Liver (tissue), 9 donors: ENCODE data around the gene SCP2. TPM values are rescaled to one million over a fixed set of nuclear protein-coding genes. Genes with fewer than 3 reads are reported as not detected.
"Not testable (repeated sequence)": the region's sequence is repeated elsewhere in the genome, so short reads cannot be mapped to it uniquely, and the experiment has no call there.

Source experiments
- DNase-seq: peaks from one replicate; pipeline ENCODE4 v3.0.0-alpha.2; 2017; ENCODE audit warnings: low spot score
- H3K27ac ChIP-seq, 2 donors: one replicate each; pipeline ENCODE4 v1.7.0; 2013; ENCODE audit warnings: inconsistent platforms in 2 of 2, low read length in 2 of 2, control low read depth in 1 of 2, low read depth in 1 of 2, mild to moderate bottlenecking in 1 of 2
- H3K27me3 ChIP-seq, 4 donors: one replicate each; pipeline versions ENCODE4 v1.6.1 to v1.7.0; 2013; ENCODE audit warnings: low read length in 3 of 4, inconsistent platforms in 1 of 4, mild to moderate bottlenecking in 1 of 4, moderate library complexity in 1 of 4; ENCODE audit not compliant: control insufficient read depth in 4 of 4, insufficient read depth in 4 of 4
- H3K36me3 ChIP-seq, 4 donors: one replicate each; pipeline versions ENCODE4 v1.6.1 to v1.7.0; 2013; ENCODE audit warnings: low read length in 3 of 4, mild to moderate bottlenecking in 3 of 4, low read depth in 1 of 4, moderate library complexity in 1 of 4; ENCODE audit not compliant: control insufficient read depth in 4 of 4, insufficient read depth in 3 of 4
- H3K4me1 ChIP-seq, 4 donors: one replicate each; pipeline versions ENCODE4 v1.6.1 to v1.7.0; 2013; ENCODE audit warnings: low read length in 3 of 4, mild to moderate bottlenecking in 3 of 4, moderate library complexity in 1 of 4; ENCODE audit not compliant: control insufficient read depth in 4 of 4, insufficient read depth in 4 of 4
- H3K4me3 ChIP-seq, 3 donors: one replicate each; pipeline versions ENCODE4 v1.6.1 to v1.7.0; 2013; ENCODE audit warnings: low read length in 3 of 3, control low read depth in 1 of 3, low read depth in 1 of 3, mild to moderate bottlenecking in 1 of 3
- H3K9ac ChIP-seq, 2 donors: one replicate each; pipeline ENCODE4 v1.7.0; 2013; ENCODE audit warnings: low read length in 2 of 2, mild to moderate bottlenecking in 2 of 2, moderate library complexity in 2 of 2, control low read depth in 1 of 2, low read depth in 1 of 2
- H3K9me3 ChIP-seq, 4 donors: one replicate each; pipeline versions ENCODE4 v1.6.1 to v1.7.0; 2013; ENCODE audit warnings: low read length in 3 of 4; ENCODE audit not compliant: control insufficient read depth in 4 of 4
- ATF3 ChIP-seq: IDR thresholded peaks from 2 replicates; pipeline ENCODE4 v1.6.1; 2016; ENCODE audit warnings: antibody characterized with exemption
- EGR1 ChIP-seq, 2 donors: IDR thresholded peaks; 2 replicates each; pipeline ENCODE4 v1.6.1; 2016 to 2018; ENCODE audit warnings: antibody characterized with exemption in 2 of 2, low read depth in 2 of 2
- FOXA1 ChIP-seq: IDR thresholded peaks from 2 replicates; pipeline ENCODE4 v1.6.1; 2016; ENCODE audit warnings: antibody characterized with exemption
- FOXA2 ChIP-seq: IDR thresholded peaks from 2 replicates; pipeline ENCODE4 v1.6.1; 2016; ENCODE audit warnings: antibody characterized with exemption
- HNF4A ChIP-seq, 2 donors: conservative IDR thresholded peaks; 2 replicates each; pipeline ENCODE4 v1.6.1; 2016; ENCODE audit warnings: antibody characterized with exemption in 2 of 2, mild to moderate bottlenecking in 2 of 2
- HNF4G ChIP-seq: IDR thresholded peaks from 2 replicates; pipeline ENCODE4 v1.6.1; 2016; ENCODE audit warnings: antibody characterized with exemption
- JUND ChIP-seq, 2 donors: IDR thresholded peaks; 2 replicates each; pipeline ENCODE4 v1.6.1; 2016; ENCODE audit warnings: antibody characterized with exemption in 2 of 2
- MAX ChIP-seq: IDR thresholded peaks from 2 replicates; pipeline ENCODE4 v1.6.1; 2016; ENCODE audit warnings: antibody characterized with exemption
- NR2F2 ChIP-seq: IDR thresholded peaks from 2 replicates; pipeline ENCODE4 v1.6.1; 2016; ENCODE audit warnings: antibody characterized with exemption
- RAD21 ChIP-seq, 2 donors: IDR thresholded peaks; 2 replicates each; pipeline ENCODE4 v1.6.1; 2016; ENCODE audit warnings: antibody characterized with exemption in 2 of 2, mild to moderate bottlenecking in 2 of 2
- RXRA ChIP-seq, 2 donors: IDR thresholded peaks; 2 replicates each; pipeline ENCODE4 v1.6.1; 2017 to 2018; ENCODE audit warnings: antibody characterized with exemption in 2 of 2, mild to moderate bottlenecking in 1 of 2
- SP1 ChIP-seq: IDR thresholded peaks from 2 replicates; pipeline ENCODE4 v1.6.1; 2018; ENCODE audit warnings: antibody characterized with exemption, mild to moderate bottlenecking
- TAF1 ChIP-seq: conservative IDR thresholded peaks from 2 replicates; pipeline ENCODE4 v1.6.1; 2016; ENCODE audit warnings: antibody characterized with exemption, mild to moderate bottlenecking
- YY1 ChIP-seq: IDR thresholded peaks from 2 replicates; pipeline ENCODE4 v1.6.1; 2016; ENCODE audit warnings: antibody characterized with exemption, mild to moderate bottlenecking
- ZBTB33 ChIP-seq: IDR thresholded peaks from 2 replicates; pipeline ENCODE4 v1.6.1; 2016; ENCODE audit warnings: antibody characterized with exemption
- WGBS: extraction: QIAGEN DNeasy Blood & Tissue Kit; methylation state at CpG from one replicate; pipeline ENCODE4 v1.1.7; 2013; 5-methylcytosine and 5-hydroxymethylcytosine counted together
- polyA plus RNA-seq, 2 donors: library from polyadenylated mRNA; stranded (reverse) in 1 of 2; unstranded in 1 of 2; fragments of 200-250 nt in 1 of 2; fragments of >200 nt in 1 of 2; fragmentation: Nextera tagmentation in 1 of 2; extraction: Ambion mirVana in 1 of 2; gene quantifications; one replicate each; pipeline versions ENCODE4 v1.2.1 to v1.2.3, GENCODE V29; 2013 to 2015
- total RNA-seq, 2 donors: library from RNA; depleted of rRNA; stranded (reverse); fragments of >200 nt; gene quantifications; one replicate each; pipeline ENCODE4 v1.2.3, GENCODE V29; 2014
- donor health status: healthy.
- donor health status: healthy.
- donor health status: healthy.
- donor health status: healthy.
- donor health status: healthy.

SCP2 gene
- total and polyA plus RNA-seq, 4 donors = 122 to 811 (median 529) TPM

- TF ChIP-seq ATF3 (no peak), SP1 (no peak), MAX (no peak), HNF4G (no peak), FOXA1 (no peak), NR2F2 (no peak), JUND (IDR thresholded peaks at IDR 0.05) (no peak), HNF4A (conservative IDR thresholded peaks at IDR 0.05) (no peak), ZBTB33 (no peak), TAF1 (no peak), YY1 (no peak)
Measured at GRCh38 chr1:52963101-52963500, 36.0 kb downstream of the SCP2 start (continued).

GRCh38 chr1:52967666-52968065 lies 40.6 kb downstream of the SCP2 start:
- Histone ChIP-seq H3K36me3 (peaks cover 11 to 56% (median 46%) of the 10 kb centered on the region in 4 donors), H3K27ac (no peak overlapping the region), H3K9me3 (no peaks in the 10 kb centered on the region), H3K9ac (no peak overlapping the region), H3K27me3 (no peaks in the 10 kb centered on the region), H3K4me1 (peaks cover 0 to 3% (median 0%) of the 10 kb centered on the region in 4 donors), H3K4me3 (no peak overlapping the region)
- no peak for DNase-seq
- no peak for TF ChIP-seq FOXA2
- no peak for TF ChIP-seq NR2F2
- no peak for TF ChIP-seq ZBTB33
- no peak for TF ChIP-seq HNF4G
- WGBS = 85% methylated on average over 3 of the region's 3 CpGs

GRCh38 chr1:52969234-52969633 lies 42.2 kb downstream of the SCP2 start:
- not testable (repeated sequence) for H3K9ac ChIP-seq, H3K4me1 ChIP-seq, H3K27ac ChIP-seq, DNase-seq, H3K4me3 ChIP-seq, H3K9me3 ChIP-seq, H3K27me3 ChIP-seq
- WGBS = 90% methylated on average over 2 of the region's 2 CpGs
- H3K36me3 ChIP-seq = peaks cover 10 to 58% (median 44%) of the 10 kb centered on the region in 4 donors

GRCh38 chr1:52970149-52970548 lies 43.1 kb downstream of the SCP2 start:
- Histone ChIP-seq H3K27ac (no peak overlapping the region), H3K4me1 (peaks cover 0 to 3% (median 0%) of the 10 kb centered on the region in 4 donors), H3K9ac (no peak overlapping the region), H3K27me3 (no peaks in the 10 kb centered on the region), H3K4me3 (no peak overlapping the region), H3K36me3 (peaks cover 10 to 59% (median 48%) of the 10 kb centered on the region in 4 donors), H3K9me3 (no peaks in the 10 kb centered on the region)
- DNase-seq = no peak
- WGBS = 42% methylated on average over 3 of the region's 3 CpGs
- TF ChIP-seq HNF4G (peak; percentile 28), RAD21 (IDR thresholded peaks at IDR 0.05) (peak; percentile 36 to 42), YY1 (no peak), HNF4A (conservative IDR thresholded peaks at IDR 0.05) (peak; percentile 48 to 81), ATF3 (no peak), RXRA (IDR thresholded peaks at IDR 0.05) (peak in 1 of 2 donors; percentile 23), EGR1 (IDR thresholded peaks at IDR 0.05; ENCODE audit: low read depth in 2 of 2) (no peak), FOXA2 (no peak)
